ENCODE data around the gene CAMK2B.

CAMK2B gene

DNA sequence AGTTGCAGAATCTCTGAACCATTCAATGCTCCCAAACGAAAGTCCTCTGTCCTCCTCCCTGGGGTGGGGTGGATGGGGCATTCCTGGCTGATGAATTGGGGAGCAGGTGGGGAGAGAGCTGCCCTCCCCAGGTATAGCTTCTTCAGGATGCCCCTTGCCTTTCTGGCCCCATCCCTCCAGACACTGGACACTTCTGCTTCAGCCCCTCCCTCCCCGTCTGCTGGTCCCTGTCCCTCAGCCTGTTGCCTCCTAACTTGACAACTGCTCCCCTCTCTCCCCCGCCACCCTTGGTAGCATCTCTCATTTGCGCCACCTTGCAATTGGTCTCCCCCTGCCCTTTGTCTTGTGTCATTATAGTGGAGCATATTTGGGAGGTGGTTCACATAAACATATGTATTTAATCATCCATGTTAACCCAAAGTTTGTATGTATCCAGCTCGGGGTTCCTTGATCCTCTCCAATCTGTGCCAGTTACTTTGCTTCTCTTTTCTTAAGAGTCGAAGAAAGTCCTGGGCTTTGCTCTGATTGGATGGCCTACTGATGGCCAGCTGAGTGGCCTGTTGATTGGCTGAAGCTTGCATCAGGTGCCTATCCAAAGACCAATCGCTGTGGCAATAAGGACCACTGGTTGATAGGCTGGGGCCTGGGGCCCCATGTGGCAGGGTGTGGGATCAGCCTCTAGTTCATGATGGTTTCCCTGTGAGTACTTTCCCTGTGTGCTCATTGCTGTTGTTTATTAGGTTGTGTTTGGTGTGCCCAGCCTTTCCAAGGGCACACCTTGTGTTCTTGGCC, 132.2 kb downstream of the CAMK2B start:
- Histone ChIP-seq H3K4me1 (ENCODE audit: control extremely low read depth in 1 of 4, control insufficient read depth in 4 of 4, insufficient read depth in 4 of 4, low read length in 3 of 4) (peaks cover 0 to 5% (median 3%) of the 10 kb centered on the region in 4 experiments), H3K27ac (ENCODE audit: insufficient read depth in 1 of 2, low read depth in 1 of 2, low read length in 2 of 2, poor library complexity in 1 of 2, severe bottlenecking in 2 of 2) (no peak overlapping the region), H3K9me3 (ENCODE audit: control extremely low read depth in 1 of 5, control insufficient read depth in 4 of 5, insufficient read depth in 2 of 5, low read depth in 1 of 5, low read length in 4 of 5) (no peaks in the 10 kb centered on the region), H3K36me3 (ENCODE audit: control insufficient read depth in 4 of 4, insufficient read depth in 4 of 4, low read length in 3 of 4) (no peaks in the 10 kb centered on the region), H3K27me3 (replicated peaks in 2 of 5; ENCODE audit: control insufficient read depth in 4 of 5, insufficient read depth in 5 of 5, low read length in 4 of 5) (peaks cover 0 to 11% (median 2%) of the 10 kb centered on the region in 5 experiments), H3K4me3 (ENCODE audit: control insufficient read depth in 1 of 7, extremely low read depth in 1 of 7, insufficient read depth in 4 of 7, low read depth in 2 of 7, low read length in 6 of 7) (no peak overlapping the region)
- ChIA-PET POLR2A (no interaction called here), CTCF (interaction anchor here (1.3 to 2.0 kb wide), 3 partner anchors 16 to 121 kb away, joined by 3 to 5 read pairs (median 4); no protein-coding TSS in a partner anchor)
- WGBS (ENCODE audit: insufficient coverage) = 95% methylated on average over 5 of the region's 7 CpGs
- peak in 1 of 3 donors; percentile 16 for DNase-seq

DNA sequence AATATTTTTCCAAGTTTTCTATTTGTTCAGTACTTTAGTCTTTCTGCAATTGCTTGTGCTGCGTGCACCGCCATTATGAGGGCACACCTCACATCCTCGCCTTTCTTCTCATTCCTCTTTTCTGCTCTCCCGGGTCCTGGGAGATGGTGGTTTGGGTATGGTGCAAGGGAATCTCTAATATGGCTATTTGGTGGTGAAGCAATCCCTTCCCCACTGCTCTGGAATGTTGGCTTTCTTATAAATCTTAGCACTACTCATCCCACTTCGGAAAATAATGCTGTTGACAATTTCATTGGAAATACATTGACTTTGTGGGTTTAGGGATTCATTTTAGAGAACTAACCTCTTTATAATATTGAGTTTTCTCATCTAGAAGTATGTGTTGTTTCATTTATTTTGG, 134.2 kb downstream of the CAMK2B start:
- peaks cover 0 to 4% (median 3%) of the 10 kb centered on the region in 4 experiments for H3K4me1 ChIP-seq (ENCODE audit: control extremely low read depth in 1 of 4, control insufficient read depth in 4 of 4, insufficient read depth in 4 of 4, low read length in 3 of 4)
- no peak for DNase-seq
- no peaks in the 10 kb centered on the region for H3K9me3 ChIP-seq (ENCODE audit: control extremely low read depth in 1 of 5, control insufficient read depth in 4 of 5, insufficient read depth in 2 of 5, low read depth in 1 of 5, low read length in 4 of 5)
- H3K27me3 ChIP-seq (replicated peaks in 2 of 5; ENCODE audit: control insufficient read depth in 4 of 5, insufficient read depth in 5 of 5, low read length in 4 of 5) = peaks cover 0 to 5% (median 2%) of the 10 kb centered on the region in 5 experiments
- ChIA-PET CTCF (no interaction called here), POLR2A (no interaction called here)
- H3K36me3 ChIP-seq (ENCODE audit: control insufficient read depth in 4 of 4, insufficient read depth in 4 of 4, low read length in 3 of 4) = no peaks in the 10 kb centered on the region
- H3K27ac ChIP-seq (ENCODE audit: insufficient read depth in 1 of 2, low read depth in 1 of 2, low read length in 2 of 2, poor library complexity in 1 of 2, severe bottlenecking in 2 of 2) = no peak overlapping the region
- no peak overlapping the region for H3K4me3 ChIP-seq (ENCODE audit: control insufficient read depth in 1 of 7, extremely low read depth in 1 of 7, insufficient read depth in 4 of 7, low read depth in 2 of 7, low read length in 6 of 7)
- no CpG with 5 or more reads among the region's 5 CpGs for WGBS (ENCODE audit: insufficient coverage)

DNA sequence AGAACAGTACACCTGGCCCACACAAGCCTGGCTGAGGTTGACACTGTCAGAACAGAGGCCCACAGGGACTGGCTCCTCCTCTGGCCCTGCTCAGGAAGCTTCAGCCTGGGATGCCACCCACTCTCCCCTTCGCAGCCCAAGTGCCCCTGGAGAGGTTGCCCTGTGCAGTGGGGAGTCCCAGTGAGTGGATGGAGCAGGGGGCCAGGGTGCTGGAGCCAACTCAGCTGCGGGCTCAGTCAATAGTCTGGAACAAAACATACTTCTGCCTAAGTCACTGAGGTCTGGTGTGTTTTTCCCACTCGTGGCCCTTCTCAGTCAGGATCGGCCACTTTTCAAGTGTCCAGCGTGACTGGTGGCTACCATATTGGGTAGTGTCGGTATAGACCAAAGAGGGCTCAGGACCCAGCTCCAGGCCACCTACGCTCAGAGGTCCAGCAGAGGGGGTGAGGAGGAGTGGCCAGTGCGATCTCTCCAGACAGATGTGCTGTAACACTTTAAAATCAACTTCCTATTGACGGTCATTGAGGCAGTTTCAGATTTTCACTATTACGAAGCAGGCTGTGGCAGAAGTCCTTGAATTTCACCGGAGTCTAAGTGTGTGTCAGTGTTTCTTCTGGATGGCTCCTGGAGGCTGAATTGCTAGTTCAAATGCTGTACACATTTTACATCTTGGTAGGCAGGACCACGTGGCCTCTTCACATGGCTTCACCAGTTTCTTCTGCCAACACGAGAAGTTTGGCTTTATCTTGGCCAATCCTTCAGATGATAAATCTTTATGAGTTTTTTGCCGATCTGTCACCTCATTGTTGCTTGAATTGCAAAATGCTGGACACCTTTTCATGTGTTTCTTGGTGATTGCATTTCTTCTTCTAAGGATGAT, 135.2 kb downstream of the CAMK2B start:
- Histone ChIP-seq H3K27me3 (replicated peaks in 2 of 5; ENCODE audit: control insufficient read depth in 4 of 5, insufficient read depth in 5 of 5, low read length in 4 of 5) (peaks cover 0 to 5% (median 2%) of the 10 kb centered on the region in 5 experiments), H3K4me1 (ENCODE audit: control extremely low read depth in 1 of 4, control insufficient read depth in 4 of 4, insufficient read depth in 4 of 4, low read length in 3 of 4) (no peaks in the 10 kb centered on the region), H3K4me3 (ENCODE audit: control insufficient read depth in 1 of 7, extremely low read depth in 1 of 7, insufficient read depth in 4 of 7, low read depth in 2 of 7, low read length in 6 of 7) (no peak overlapping the region), H3K27ac (ENCODE audit: insufficient read depth in 1 of 2, low read depth in 1 of 2, low read length in 2 of 2, poor library complexity in 1 of 2, severe bottlenecking in 2 of 2) (no peak overlapping the region), H3K9me3 (ENCODE audit: control extremely low read depth in 1 of 5, control insufficient read depth in 4 of 5, insufficient read depth in 2 of 5, low read depth in 1 of 5, low read length in 4 of 5) (no peaks in the 10 kb centered on the region), H3K36me3 (ENCODE audit: control insufficient read depth in 4 of 4, insufficient read depth in 4 of 4, low read length in 3 of 4) (no peaks in the 10 kb centered on the region)
- CTCF ChIA-PET = interaction anchor here (0.6 kb wide), 1 partner anchor 11 kb away, joined by 3 read pairs; the partner anchor contains the start of gene YKT6
- no peak for DNase-seq
- WGBS (ENCODE audit: insufficient coverage) = 95% methylated on average over 13 of the region's 14 CpGs
- POLR2A ChIA-PET = no interaction called here

DNA sequence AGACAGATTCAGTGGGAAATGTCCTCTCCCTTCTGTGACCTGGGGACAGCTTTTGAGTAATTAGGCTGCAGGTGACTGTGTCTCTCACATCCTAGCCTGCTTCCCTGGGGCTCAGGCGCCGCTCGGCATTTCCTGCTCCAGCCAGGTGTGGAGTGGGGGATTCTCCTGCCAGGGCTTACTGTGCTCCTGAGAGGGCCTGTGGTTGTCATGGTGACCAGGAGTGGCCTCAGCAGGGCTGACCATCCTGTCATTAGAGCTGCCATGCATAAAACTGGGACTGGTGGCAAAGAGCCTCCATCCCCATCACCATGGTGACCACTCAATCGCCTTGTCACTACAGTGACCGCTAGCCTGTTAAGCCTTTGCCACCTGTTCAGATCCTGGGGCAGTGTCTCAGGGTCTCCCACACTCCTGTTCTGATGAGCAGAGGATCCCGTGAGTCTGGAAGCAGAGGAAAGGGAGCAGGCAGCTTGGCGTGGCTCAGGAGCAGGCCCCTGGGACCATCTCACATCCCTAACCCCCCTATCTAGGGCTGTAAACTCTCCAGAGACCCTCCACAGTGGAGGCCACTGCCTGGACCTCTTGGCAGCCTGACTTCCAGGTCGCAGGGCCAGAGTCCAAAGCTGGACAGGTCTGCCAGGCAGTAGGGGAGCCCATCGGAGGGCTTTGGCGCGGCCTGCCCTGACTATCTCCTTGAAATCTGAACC, 136.0 kb downstream of the CAMK2B start, which contains the start of gene GCK:
GCK (minus strand) TSS at position 154 of the 707 bp plus-strand sequence. CDS start 486 bp downstream, outside the sequence.
- DNase-seq = no peak
- POLR2A ChIA-PET = no interaction called here

DNA sequence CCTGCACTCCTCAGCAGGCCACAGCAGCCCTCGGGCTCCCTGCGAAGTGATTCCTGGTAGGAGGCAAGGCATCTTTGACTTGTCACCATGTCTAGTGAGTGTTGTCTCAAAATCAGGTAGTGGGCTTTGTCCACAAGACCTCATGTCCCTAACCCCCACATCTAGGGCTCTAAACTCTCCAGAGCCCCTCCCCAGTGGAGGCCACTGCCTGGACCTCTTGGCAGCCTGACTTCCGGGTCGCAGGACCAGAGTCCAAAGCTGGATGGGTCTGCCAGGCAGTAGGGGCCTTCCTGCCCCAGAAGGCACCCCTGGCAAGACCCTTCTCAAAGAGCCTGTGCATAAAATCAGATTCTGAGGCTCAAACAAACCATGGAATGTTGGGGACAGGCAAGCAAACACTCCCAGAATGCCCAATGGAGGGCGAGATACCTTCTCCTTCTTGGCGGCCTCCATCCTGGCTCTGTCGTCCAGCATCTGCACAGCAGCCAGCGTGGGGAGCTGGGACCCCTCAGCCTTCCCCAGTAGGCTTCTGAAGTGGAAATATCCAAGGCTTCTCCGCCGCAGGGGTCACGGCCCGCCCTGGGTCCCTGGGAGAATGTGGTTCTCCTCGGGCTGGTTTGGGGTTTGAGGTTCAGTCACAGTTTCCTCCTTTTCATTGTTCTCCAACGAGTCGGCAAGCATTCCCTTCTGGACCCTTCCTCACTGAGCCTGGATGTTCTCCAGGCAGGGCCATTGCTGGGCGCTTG, 136.7 kb downstream of the CAMK2B start:
- WGBS (ENCODE audit: insufficient coverage) = 89% methylated on average over 14 of the region's 16 CpGs
- no peak overlapping the region for H3K4me3 ChIP-seq (ENCODE audit: control insufficient read depth in 1 of 7, extremely low read depth in 1 of 7, insufficient read depth in 4 of 7, low read depth in 2 of 7, low read length in 6 of 7)
- no peaks in the 10 kb centered on the region for H3K9me3 ChIP-seq (ENCODE audit: control extremely low read depth in 1 of 5, control insufficient read depth in 4 of 5, insufficient read depth in 2 of 5, low read depth in 1 of 5, low read length in 4 of 5)
- no peak for DNase-seq
- ChIA-PET CTCF (interaction anchor here (1.2 kb wide), 1 partner anchor 8 kb away, joined by 3 read pairs; no protein-coding TSS in a partner anchor), POLR2A (no interaction called here)
- no peaks in the 10 kb centered on the region for H3K4me1 ChIP-seq (ENCODE audit: control extremely low read depth in 1 of 4, control insufficient read depth in 4 of 4, insufficient read depth in 4 of 4, low read length in 3 of 4)
- H3K27ac ChIP-seq (ENCODE audit: insufficient read depth in 1 of 2, low read depth in 1 of 2, low read length in 2 of 2, poor library complexity in 1 of 2, severe bottlenecking in 2 of 2) = no peak overlapping the region
- H3K36me3 ChIP-seq (ENCODE audit: control insufficient read depth in 4 of 4, insufficient read depth in 4 of 4, low read length in 3 of 4) = no peaks in the 10 kb centered on the region
- H3K27me3 ChIP-seq (replicated peaks in 2 of 5; ENCODE audit: control insufficient read depth in 4 of 5, insufficient read depth in 5 of 5, low read length in 4 of 5) = peaks cover 0 to 5% (median 2%) of the 10 kb centered on the region in 5 experiments

More for the DNA sequence above, 136.0 kb downstream of the CAMK2B start, which contains the start of gene GCK:
- no peaks in the 10 kb centered on the region for H3K4me1 ChIP-seq (ENCODE audit: control extremely low read depth in 1 of 4, control insufficient read depth in 4 of 4, insufficient read depth in 4 of 4, low read length in 3 of 4)
- WGBS (ENCODE audit: insufficient coverage) = 97% methylated on average over 5 of the region's 11 CpGs
- no peaks in the 10 kb centered on the region for H3K36me3 ChIP-seq (ENCODE audit: control insufficient read depth in 4 of 4, insufficient read depth in 4 of 4, low read length in 3 of 4)
- no peak within 1 kb of the TSS for H3K27ac ChIP-seq (ENCODE audit: insufficient read depth in 1 of 2, low read depth in 1 of 2, low read length in 2 of 2, poor library complexity in 1 of 2, severe bottlenecking in 2 of 2)
- H3K9me3 ChIP-seq (ENCODE audit: control extremely low read depth in 1 of 5, control insufficient read depth in 4 of 5, insufficient read depth in 2 of 5, low read depth in 1 of 5, low read length in 4 of 5) = no peaks in the 10 kb centered on the region
- H3K4me3 ChIP-seq (ENCODE audit: control insufficient read depth in 1 of 7, extremely low read depth in 1 of 7, insufficient read depth in 4 of 7, low read depth in 2 of 7, low read length in 6 of 7) = no peak within 1 kb of the TSS
- peaks cover 0 to 5% (median 2%) of the 10 kb centered on the region in 5 experiments for H3K27me3 ChIP-seq (replicated peaks in 2 of 5; ENCODE audit: control insufficient read depth in 4 of 5, insufficient read depth in 5 of 5, low read length in 4 of 5)
- CTCF ChIA-PET = interaction anchor here (0.6 kb wide), 1 partner anchor 11 kb away, joined by 3 read pairs; the partner anchor contains the start of gene YKT6

DNA sequence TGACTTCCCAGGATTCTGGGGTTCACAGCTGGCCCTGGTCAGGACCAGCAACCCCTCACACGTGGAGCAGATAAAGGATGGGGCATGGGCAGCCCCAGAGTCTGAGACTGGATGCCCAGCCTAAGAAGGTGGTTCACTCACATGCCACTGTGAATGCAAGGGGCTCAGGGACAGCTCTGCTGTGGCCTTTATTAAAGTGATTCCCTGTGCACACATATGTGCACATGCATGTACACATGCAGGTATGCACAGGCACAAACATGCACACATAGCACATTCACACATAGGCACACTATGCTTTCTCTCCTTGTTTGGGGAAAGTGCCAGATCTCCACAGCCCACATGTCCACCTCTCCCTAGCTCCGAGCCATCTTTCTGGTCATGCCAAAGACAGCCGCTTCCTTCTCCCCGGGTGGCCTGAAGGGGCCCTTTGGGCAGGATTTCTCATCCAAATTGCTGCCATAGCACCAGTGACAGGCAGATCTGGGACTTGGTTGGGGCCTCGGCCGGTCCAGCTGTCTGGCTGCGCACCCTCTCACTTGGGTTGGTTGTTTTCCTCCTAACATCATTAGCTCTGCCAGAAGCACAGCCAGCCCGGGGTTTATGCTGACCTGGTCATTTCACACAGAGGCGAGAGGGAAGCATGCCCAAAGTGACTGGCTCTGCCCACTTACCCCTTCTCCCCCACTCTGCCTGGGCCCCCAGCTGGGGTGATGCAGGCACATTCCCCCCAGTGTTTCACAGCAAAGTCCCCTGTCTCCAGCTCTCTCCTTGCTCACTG, 137.6 kb downstream of the CAMK2B start:
- no peaks in the 10 kb centered on the region for H3K36me3 ChIP-seq (ENCODE audit: control insufficient read depth in 4 of 4, insufficient read depth in 4 of 4, low read length in 3 of 4)
- peaks cover 0 to 5% (median 2%) of the 10 kb centered on the region in 5 experiments for H3K27me3 ChIP-seq (replicated peaks in 2 of 5; ENCODE audit: control insufficient read depth in 4 of 5, insufficient read depth in 5 of 5, low read length in 4 of 5)
- H3K4me3 ChIP-seq (ENCODE audit: control insufficient read depth in 1 of 7, extremely low read depth in 1 of 7, insufficient read depth in 4 of 7, low read depth in 2 of 7, low read length in 6 of 7) = no peak overlapping the region
- peaks cover 0 to 2% (median under 1%) of the 10 kb centered on the region in 5 experiments for H3K9me3 ChIP-seq (ENCODE audit: control extremely low read depth in 1 of 5, control insufficient read depth in 4 of 5, insufficient read depth in 2 of 5, low read depth in 1 of 5, low read length in 4 of 5)
- H3K27ac ChIP-seq (ENCODE audit: insufficient read depth in 1 of 2, low read depth in 1 of 2, low read length in 2 of 2, poor library complexity in 1 of 2, severe bottlenecking in 2 of 2) = no peak overlapping the region
- DNase-seq = no peak
- ChIA-PET CTCF (interaction anchor here (1.2 kb wide), 1 partner anchor 9 kb away, joined by 3 read pairs; no protein-coding TSS in a partner anchor), POLR2A (no interaction called here)
- 83% methylated on average over 8 of the region's 9 CpGs for WGBS (ENCODE audit: insufficient coverage)
- no peaks in the 10 kb centered on the region for H3K4me1 ChIP-seq (ENCODE audit: control extremely low read depth in 1 of 4, control insufficient read depth in 4 of 4, insufficient read depth in 4 of 4, low read length in 3 of 4)
